Smooth muscle cell (in vitro differentiated cells): ENCODE data around the gene INA. TPM values are rescaled to one million over a fixed set of nuclear protein-coding genes. Genes with fewer than 3 reads are reported as not detected.

Experiments used
- DNase-seq: peaks from one replicate; lab custom pipeline; 2025; ENCODE audit not compliant: unreplicated experiment; lab: John Stamatoyannopoulos, UW
- H2AFZ ChIP-seq: fragments of 200-600 bp; sonication (generic); 2 replicates; pipeline ENCODE4 v1.6.0; 2016; ENCODE audit warnings: antibody characterized with exemption, low read depth, mild to moderate bottlenecking
- H3F3A ChIP-seq: fragments of 200-600 bp; sonication (generic); 2 replicates; pipeline ENCODE4 v1.6.0; 2017; ENCODE audit warnings: antibody characterized with exemption, low read depth
- H3K27ac ChIP-seq: fragments of 200-600 bp; sonication (generic); 2 replicates; pipeline ENCODE4 v1.5.1; 2016; ENCODE audit warnings: low read depth, mild to moderate bottlenecking
- H3K27me3 ChIP-seq: fragments of 200-600 bp; sonication (generic); 2 replicates; pipeline ENCODE4 v1.6.1; 2016; ENCODE audit warnings: low read depth, mild to moderate bottlenecking
- H3K36me3 ChIP-seq: fragments of 200-600 bp; sonication (generic); 2 replicates; pipeline ENCODE4 v1.5.1; 2016; ENCODE audit warnings: low read depth
- H3K4me1 ChIP-seq: fragments of 200-600 bp; sonication (generic); 2 replicates; pipeline ENCODE4 v1.5.1; 2016; ENCODE audit warnings: low read depth
- H3K4me2 ChIP-seq: fragments of 200-600 bp; sonication (generic); 2 replicates; pipeline ENCODE4 v1.6.0; 2016; ENCODE audit warnings: mild to moderate bottlenecking
- H3K4me3 ChIP-seq: fragments of 200-600 bp; sonication (generic); 2 replicates; pipeline ENCODE4 v1.5.1; 2016; ENCODE audit warnings: mild to moderate bottlenecking
- H3K79me2 ChIP-seq: fragments of 200-600 bp; sonication (generic); 2 replicates; pipeline ENCODE4 v1.6.0; 2016; ENCODE audit warnings: low read depth, mild to moderate bottlenecking
- H3K9ac ChIP-seq: fragments of 200-600 bp; sonication (generic); 2 replicates; pipeline ENCODE4 v1.6.0; 2016; ENCODE audit warnings: low read depth
- H3K9me3 ChIP-seq: fragments of 200-600 bp; sonication (generic); replicated peaks from 2 replicates; pipeline ENCODE4 v1.5.1; 2016; ENCODE audit warnings: low read depth
- H4K20me1 ChIP-seq: fragments of 200-600 bp; sonication (generic); 2 replicates; pipeline ENCODE4 v1.6.0; 2016; ENCODE audit warnings: low read depth
- WGBS: methylation state at CpG from one replicate; pipeline ENCODE4 v1.1.7; 2016; ENCODE audit warnings: low lambda C conversion rate; 5-methylcytosine and 5-hydroxymethylcytosine counted together
- polyA plus RNA-seq: library from polyadenylated mRNA; unstranded; fragments of >200 nt; fragmentation: Nextera tagmentation; extraction: Ambion mirVana; gene quantifications from 2 replicates; pipeline ENCODE4 v1.2.1, GENCODE V29; 2016
- total RNA-seq: library from RNA; depleted of rRNA; stranded (reverse); fragments of >200 nt; gene quantifications from 2 replicates; pipeline ENCODE4 v1.2.3, GENCODE V29; 2014
- TF ChIP-seq, protein P1 (sequence below): fragments of 200-600 bp; sonication (generic); IDR thresholded peaks from 2 replicates; pipeline ENCODE4 v1.5.1; 2017; ENCODE audit warnings: borderline replicate concordance, mild to moderate bottlenecking, antibody characterized with exemption; ENCODE audit not compliant: insufficient read depth, poor library complexity, severe bottlenecking

The INA gene
- total RNA-seq (2.2 and 5.0 TPM in 2 replicates), polyA plus RNA-seq (1.4 and 1.7 TPM in 2 replicates)

GRCh38 chr10:103276896-103277712 lies at the start of gene INA:
TSS of gene INA (plus strand) at chr10:103277138. CDS start at chr10:103277212, 74 bp downstream.
- TF ChIP-seq, protein P1, sequence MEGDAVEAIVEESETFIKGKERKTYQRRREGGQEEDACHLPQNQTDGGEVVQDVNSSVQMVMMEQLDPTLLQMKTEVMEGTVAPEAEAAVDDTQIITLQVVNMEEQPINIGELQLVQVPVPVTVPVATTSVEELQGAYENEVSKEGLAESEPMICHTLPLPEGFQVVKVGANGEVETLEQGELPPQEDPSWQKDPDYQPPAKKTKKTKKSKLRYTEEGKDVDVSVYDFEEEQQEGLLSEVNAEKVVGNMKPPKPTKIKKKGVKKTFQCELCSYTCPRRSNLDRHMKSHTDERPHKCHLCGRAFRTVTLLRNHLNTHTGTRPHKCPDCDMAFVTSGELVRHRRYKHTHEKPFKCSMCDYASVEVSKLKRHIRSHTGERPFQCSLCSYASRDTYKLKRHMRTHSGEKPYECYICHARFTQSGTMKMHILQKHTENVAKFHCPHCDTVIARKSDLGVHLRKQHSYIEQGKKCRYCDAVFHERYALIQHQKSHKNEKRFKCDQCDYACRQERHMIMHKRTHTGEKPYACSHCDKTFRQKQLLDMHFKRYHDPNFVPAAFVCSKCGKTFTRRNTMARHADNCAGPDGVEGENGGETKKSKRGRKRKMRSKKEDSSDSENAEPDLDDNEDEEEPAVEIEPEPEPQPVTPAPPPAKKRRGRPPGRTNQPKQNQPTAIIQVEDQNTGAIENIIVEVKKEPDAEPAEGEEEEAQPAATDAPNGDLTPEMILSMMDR = no peak
- H3K9me3 ChIP-seq = no peaks in the 10 kb centered on the region
- H2AFZ ChIP-seq = peak within 1 kb of the TSS; percentile 70
- peaks cover 60% of the 10 kb centered on the region for H3K27me3 ChIP-seq
- H3K79me2 ChIP-seq = no peaks in the 10 kb centered on the region
- peaks cover 8% of the 10 kb centered on the region for H3K4me1 ChIP-seq
- 2% methylated on average over 79 of the region's 105 CpGs for WGBS
- H3K4me3 ChIP-seq = peak within 1 kb of the TSS; percentile 41
- peaks cover 6% of the 10 kb centered on the region for H3F3A ChIP-seq
- no peak within 1 kb of the TSS for H3K27ac ChIP-seq
- no peaks in the 10 kb centered on the region for H4K20me1 ChIP-seq
- H3K36me3 ChIP-seq = no peaks in the 10 kb centered on the region
- peak within 1 kb of the TSS; percentile 90 for H3K4me2 ChIP-seq
- H3K9ac ChIP-seq = no peak within 1 kb of the TSS
- no peak for DNase-seq

DNA sequence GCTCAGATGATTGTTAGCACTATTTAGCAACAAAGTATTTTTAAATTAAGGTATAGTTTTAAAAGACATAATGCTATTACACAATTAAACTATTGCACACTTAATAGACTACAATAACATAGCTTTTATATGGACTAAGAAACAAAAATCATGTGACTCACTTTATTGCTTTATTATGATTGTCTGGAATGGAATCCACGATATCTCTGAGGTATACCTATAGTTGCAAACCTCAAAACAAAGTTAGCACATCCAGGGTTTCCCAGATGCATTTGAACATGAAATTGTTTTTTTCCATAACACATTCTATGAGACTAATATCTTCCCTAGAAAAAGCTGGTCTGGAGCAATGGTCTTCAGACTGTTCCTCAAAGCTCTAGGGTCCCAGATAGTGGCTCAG lies 49.5 kb upstream of the INA start:
- H3K27me3 ChIP-seq = no peaks in the 10 kb centered on the region
- H3K9me3 ChIP-seq = no peaks in the 10 kb centered on the region
- peaks cover 9% of the 10 kb centered on the region for H3F3A ChIP-seq
- H3K79me2 ChIP-seq = no peaks in the 10 kb centered on the region
- no peak overlapping the region for H2AFZ ChIP-seq
- peaks cover 11% of the 10 kb centered on the region for H3K4me1 ChIP-seq
- no peak overlapping the region for H3K27ac ChIP-seq
- H3K9ac ChIP-seq = no peak overlapping the region
- H3K36me3 ChIP-seq = no peaks in the 10 kb centered on the region
- H4K20me1 ChIP-seq = no peaks in the 10 kb centered on the region
- H3K4me2 ChIP-seq = no peak overlapping the region
- H3K4me3 ChIP-seq = no peak overlapping the region
- DNase-seq = no peak
- TF ChIP-seq, protein P1 = no peak
- WGBS = 94% methylated on average over 1 of the region's 1 CpG

- TF ChIP-seq, protein P1 = no peak
- H3K79me2 ChIP-seq = no peaks in the 10 kb centered on the region
- H3K9me3 ChIP-seq = no peaks in the 10 kb centered on the region
- no peak for DNase-seq
- H4K20me1 ChIP-seq = no peaks in the 10 kb centered on the region
- H3K27me3 ChIP-seq = no peaks in the 10 kb centered on the region
- H3K4me2 ChIP-seq = peak overlapping the region; percentile 72
- WGBS = 4% methylated on average over 4 of the region's 4 CpGs
- H3K4me3 ChIP-seq = no peak overlapping the region
- no peak overlapping the region for H3K9ac ChIP-seq
- no peaks in the 10 kb centered on the region for H3K36me3 ChIP-seq
- peaks cover 9% of the 10 kb centered on the region for H3F3A ChIP-seq
- H2AFZ ChIP-seq = no peak overlapping the region
- H3K27ac ChIP-seq = peak overlapping the region; percentile 68
- peaks cover 11% of the 10 kb centered on the region for H3K4me1 ChIP-seq
These were observed 45.8 kb upstream of the INA start for GRCh38 chr10:103231047-103231551.
